G401 (cell line): ENCODE results near the gene RARA. TPM values are rescaled to one million over a fixed set of nuclear protein-coding genes. Genes with fewer than 3 reads are reported as not detected.

Source experiments
- DNase-seq: peaks from one replicate; pipeline ENCODE4 v3.0.0-alpha.2; 2015; ENCODE audit warnings: low spot score
- in situ Hi-C: cut with HindIII; loops from 2 replicates; pipeline ENCODE4 v1.10.0; 2016; ENCODE audit warnings: low sequenced_read_pairs, mixed read lengths
- total RNA-seq: library from RNA; depleted of rRNA; stranded (reverse); fragments of >200 nt; shearing (Covaris generic); gene quantifications from 2 replicates; pipeline ENCODE4 v1.2.3, GENCODE V29; 2014

Gene RARA
- total RNA-seq, 1 experiment from 2014 or later, result 11.8 TPM

DNA sequence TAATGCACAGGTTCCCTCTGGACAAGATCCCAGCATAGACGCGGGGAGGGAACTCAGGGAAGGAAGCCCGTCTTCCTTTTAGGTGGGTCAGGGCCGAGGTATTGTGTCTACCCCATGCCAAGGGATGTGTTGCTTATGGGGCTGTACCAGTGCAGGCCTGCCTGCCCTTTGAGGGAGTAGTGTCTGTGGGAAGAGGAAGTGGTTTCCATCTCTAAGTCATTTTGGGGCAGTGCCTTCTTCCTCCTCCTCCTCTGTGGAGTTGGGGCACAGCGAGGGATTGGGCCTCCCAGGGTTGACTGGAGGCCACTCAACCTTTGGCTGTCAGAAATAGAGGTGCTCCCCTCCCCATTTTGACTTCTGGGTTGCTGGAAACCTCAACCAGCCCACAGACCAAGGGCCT is 29.1 kb downstream of the RARA start:
- in situ Hi-C loops, result no loop called here
- no peak for DNase-seq

DNA sequence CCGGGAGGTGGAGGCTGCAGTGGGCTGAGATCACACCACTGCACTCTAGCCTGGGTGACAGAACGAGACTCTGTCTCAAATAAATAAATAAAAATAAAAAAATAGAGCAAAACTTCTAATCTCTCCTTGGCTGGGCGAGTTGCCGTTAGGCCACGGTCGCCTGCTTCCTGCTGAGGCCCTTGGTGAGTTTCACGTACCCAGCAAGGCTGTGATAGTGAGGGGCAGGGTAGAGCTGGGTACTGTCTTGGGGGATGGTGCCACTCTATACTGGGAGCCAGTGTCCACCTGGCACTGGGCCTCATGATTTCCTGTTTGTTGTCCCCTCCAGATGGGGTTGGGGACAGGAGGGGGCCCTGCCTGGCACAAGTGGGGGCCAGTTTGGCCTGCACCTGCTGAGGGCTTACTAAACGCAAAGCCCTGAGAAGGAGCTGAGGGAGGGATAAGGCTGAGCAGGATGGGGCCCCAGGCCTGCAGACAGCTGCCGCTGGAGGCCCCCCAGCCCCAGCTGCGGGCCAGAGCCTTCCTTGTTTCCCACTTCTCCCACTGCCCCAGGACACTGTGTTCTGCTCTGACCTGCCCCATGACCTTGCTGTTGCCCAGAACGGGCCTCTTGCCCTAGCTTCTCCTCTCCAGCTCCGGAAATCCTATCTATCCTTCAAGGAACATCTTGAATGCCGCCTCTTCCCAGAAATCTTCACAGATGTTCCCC is 30.1 kb downstream of the RARA start:
- in situ Hi-C loops, result no loop called here
- no peak for DNase-seq

DNA sequence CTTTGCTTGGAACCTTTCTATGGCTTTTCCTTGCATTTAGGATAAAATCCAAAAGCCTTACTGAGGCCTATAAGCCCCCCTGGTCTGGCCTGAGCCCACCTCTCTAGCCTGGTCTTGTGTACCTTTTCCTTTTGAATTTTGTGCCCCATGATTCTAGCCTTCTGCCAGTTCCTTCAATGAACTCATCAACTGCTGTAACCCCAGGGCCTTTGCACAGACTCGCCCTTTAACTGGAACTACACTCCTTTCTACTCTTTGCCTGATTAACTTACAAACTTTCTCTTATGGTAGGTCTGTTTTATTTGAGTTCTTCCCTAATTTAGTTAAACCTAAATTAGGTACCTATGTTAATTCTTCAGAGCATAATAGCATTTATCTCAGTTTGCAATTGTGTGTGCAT is 31.3 kb downstream of the RARA start:
- in situ Hi-C loops, result no loop called here
- no peak for DNase-seq

DNA sequence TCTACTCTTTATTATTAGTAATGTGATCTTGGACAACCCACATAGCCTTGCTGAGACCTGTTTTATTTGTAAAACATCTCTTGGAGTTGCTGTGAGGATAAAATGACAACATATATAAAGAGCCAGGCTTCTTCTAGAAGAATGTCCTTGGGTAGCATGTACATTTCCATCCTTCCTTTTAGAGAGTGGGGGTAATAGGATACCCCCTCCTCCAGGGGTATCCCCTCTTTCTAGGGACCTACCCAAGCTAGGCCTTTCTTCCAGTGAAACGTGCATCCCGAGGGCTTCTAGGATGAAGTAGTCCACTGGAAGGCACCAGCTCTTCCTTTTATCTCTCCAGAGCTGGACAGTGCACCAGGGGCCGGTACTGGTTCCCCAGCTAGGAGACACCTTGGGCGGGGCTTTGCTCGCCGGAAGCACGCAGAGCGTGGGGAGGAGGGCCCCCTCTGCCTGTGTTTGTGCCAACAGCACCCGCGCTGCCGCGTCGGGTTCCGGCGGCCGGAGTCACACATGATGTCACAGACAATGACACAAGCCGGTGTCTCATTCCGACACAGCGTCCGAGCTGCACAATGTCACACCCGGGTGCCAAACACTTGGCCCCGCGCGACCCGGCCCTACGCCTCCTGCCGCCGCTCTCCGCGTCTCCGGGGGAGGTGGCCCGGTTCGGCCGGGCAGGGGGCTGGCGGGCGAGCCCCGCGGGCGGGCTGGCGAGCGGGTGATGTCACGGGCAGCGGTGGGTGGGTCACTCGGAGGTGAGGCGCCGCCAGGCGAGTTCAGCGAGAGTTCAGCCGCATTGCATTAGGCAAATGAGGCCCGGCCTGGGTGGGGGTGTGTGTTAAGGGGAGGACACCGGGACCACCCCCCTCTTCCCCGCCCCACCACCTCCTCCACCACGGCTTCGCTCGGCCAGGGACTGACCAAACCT is 32.2 kb downstream of the RARA start:
- DNase-seq, result peak; percentile 69
- in situ Hi-C loops, result no loop called here

DNA sequence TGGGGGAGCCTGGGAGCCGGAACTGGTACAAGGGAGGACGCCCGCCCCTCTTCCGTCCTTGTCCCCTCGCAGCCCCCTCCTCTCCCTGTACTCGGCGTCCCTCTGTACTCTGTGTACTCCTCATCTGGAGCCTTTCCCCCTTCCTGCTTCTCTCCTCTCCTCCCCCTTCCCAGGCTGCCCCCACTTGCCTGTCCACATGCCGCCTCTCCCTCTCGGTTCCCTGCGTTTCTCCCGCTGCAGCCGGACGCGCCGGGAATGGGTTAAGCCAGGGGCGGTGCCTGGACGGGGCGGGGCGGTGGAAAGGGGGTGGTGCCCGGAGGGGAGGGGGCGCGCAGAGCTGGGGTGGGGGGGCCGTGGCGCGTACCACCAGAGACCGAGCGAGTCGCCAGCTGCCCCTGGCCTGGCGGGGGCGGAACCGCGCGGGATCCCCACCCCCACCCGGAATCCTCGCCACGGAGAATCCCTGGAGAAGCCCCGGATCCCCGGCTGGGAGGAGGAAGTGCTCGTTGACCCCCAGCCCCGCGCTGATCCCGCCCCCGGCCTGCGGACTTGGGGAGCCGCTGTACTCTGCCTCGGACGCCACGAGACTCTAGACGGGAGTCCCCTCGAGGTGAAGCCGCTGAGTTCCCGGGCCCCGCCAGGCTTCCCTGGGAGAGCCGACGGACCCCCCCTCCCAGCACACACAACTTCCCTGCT is 33.0 kb downstream of the RARA start:
- in situ Hi-C loops, result no loop called here
- DNase-seq, result no peak

DNA sequence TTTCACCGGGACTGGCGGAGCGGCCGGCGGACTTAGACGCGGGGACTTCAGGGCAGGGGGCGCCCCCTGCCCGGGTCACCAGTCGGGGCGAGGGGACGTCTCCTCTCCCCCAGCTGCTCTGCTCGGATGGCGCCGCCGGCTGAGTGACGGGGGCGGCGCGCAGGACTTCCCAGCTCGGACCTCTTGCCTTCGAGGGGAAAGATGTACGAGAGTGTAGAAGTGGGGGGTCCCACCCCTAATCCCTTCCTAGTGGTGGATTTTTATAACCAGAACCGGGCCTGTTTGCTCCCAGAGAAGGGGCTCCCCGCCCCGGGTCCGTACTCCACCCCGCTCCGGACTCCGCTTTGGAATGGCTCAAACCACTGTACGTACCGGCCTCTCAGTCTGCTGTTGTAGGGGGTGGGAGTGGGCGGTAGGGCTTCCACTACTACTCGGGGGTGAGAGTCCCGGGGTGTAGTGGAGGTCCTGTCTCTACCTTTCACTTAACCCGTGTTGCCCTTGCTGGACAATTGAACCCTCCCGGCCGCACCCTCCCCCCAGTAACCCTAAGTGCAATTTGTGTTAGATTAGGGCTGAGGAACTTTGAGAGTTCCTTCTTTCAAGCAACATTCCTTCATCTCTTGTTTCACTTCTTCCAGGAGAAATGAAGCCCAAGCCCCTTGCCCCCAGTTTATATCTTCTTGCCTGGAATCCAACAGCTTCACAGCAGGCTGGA is 33.7 kb downstream of the RARA start:
- in situ Hi-C loops, result no loop called here
- DNase-seq, result no peak

DNA sequence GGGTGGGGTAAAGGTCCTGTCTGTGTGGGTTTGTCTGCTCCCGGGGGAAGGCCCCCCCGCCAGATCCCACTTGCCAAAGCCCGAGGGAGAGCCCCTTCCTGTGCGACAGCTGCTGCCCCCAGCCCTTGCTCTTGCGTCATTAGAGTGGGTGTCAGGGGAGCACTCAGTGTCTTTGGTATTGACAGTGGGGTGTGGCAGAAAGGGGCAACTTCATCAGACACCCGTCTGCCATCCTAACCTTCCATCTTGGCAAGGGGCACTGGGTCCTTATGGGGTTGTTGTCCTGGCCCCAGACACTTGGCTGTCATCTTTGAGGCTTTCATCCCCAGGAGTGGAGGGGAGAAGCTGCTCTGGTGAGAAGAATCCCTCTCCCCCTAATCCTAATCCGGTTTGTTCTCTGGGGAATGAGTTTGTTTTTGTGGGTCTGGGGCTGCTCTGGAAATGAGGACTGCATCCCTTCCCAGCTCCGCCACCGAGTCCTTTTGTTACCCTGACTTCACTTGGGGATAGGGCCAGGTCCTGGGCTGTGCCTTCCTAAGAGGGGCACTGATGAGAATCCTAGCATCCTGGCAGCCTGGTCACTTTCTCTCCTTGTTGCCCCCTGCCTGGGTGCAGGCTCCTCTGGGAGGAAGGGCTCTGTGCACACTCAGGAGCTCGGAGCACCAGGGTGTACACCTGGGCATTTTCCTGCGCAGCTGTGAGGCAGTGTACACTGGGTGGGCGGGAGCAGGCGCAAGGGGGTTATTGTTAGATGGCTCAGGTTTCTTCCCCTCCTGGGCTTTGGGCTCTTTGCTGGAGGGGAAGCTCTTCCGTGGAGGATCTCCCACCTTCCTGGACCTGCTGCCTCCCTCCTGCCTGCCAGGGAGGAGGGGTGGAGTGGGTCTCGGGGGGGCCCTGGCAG is 34.5 kb downstream of the RARA start:
- DNase-seq, result no peak
- in situ Hi-C loops, result no loop called here

DNA sequence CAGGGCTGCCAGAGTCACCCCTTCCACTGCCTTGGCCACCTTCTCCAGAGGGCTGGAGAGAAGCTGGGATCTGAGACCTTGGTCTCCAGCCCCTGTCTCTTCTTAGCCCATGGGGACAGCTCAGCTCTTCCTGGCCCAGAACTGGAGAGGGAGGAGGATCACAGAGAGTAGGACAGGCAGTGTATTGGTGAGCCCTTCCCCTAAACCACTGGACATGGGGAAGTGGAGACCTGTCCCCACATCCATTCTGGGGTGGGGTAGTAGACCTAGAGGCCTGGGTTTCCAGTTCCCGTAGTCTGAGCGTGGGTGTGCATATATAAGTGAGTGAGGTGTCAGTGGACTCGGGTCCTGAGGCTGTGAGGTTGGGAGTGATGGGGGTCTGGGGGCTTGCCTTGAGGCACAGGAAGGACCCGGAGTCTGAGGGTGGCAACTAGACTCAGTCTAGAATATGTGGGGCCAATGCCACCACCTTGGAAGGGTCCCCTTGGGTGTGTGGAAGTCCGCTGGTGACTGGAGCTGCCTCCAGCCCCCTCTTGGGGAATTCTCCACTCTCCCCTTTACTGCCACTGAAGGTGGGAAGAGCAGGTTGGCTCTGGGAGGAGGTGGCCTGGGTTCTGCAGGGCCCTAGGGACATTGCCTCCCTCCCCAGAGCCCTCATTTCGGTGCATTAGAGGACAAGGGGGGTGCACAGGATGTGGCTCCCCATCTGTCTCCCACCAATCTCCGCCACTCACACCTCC is 35.6 kb downstream of the RARA start:
- in situ Hi-C loops, result no loop called here
- DNase-seq, result no peak

DNA sequence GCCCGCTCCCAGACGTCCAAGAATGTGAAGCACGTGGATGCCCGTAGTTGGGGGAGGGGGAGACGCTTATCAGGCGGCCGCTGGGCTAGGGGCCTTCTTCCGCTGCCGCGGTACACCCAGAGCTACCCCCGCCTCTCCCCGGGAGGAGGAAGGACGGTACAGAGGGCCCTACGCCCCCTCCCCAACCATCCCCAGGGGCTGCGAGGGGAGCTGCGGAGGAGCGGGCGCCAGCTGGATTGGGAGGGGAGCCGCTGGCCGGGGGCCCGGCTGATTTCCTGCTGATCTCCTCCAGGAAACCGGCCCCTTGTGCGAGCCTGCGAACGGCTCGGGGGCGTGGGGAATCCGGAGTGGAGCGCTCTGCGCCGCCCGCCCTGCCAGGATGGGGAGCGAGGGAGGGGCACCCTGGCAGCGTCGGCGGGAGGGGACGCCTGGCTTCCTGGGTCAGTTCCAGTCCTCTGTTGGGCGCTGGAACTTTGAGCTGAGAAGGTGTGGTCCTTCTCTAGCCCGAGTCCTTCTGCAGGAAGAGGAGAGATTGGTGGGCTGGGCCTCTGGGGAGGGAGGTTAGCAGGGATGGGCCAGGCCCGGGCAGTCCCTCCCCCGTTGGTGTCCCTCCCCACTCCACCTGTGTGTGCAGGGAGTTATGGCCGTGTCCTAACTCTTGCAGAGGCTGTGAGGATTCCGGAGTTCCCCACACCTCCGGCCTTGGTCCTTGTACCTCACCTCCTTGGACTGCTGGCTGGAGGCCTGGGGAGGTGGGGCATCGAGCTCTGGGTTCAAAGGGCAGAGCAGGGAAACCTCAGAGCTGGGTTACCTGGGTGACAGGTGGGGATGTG is 36.4 kb downstream of the RARA start:
- DNase-seq, result no peak
- in situ Hi-C loops, result no loop called here

DNA sequence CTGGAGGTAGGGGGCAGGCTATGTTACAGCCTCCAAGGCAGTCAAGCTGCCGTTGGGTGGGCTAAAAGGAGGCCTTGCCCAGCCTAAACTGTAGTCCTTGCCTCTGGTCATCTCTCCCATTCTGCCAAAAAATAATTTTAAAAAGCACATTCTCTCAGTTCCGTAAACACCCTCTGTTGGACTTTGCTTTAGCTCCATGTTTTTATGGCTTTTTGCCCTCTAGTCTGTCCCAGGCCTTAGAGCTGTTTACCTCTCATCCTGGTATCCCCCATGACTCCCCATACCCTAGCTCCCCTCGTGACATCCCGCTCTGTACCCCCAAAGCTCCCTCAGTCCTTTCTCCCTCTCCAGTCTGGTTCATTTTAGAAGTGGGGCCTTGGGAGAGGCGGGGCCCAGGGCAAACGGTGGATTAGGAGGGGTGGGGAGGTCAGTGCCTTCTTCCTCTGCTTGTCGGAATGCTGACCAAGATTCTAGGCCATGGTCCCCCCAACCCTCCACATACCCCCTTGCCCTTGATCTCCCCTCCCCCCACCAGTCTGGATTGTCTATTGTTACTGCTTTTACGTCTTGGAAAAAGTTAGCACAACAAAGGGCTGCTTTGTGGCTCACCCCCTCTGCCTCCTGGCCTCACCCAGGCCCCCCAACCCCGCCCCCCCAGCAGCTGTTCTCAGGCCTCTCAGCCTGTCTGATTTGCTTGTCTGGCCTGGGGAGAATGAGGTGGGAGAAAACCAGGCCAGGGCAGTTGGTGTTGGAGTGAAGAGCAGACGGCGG is 37.2 kb downstream of the RARA start:
- in situ Hi-C loops, result no loop called here
- no peak for DNase-seq

DNA sequence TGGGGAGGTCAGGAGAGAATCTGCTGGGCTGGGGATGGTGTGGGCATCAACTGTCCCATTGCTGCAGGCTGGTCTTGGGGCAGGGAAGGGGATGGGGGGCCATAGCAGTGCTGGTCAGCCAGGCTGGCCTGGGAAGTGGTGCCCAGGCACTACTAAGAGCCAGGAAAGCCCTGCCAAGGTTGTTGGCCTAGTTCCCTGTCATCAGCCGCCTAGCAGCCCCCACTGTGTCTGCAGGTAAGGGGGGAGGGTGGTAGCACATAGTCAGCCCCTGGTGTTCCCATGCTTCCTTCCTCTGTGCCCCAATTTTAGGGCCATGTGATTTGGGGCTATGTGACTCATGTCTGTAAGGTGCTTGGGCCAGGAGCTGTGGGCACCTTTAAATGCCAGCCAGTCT is 37.8 kb downstream of the RARA start:
- in situ Hi-C loops, result no loop called here
- no peak for DNase-seq

DNA sequence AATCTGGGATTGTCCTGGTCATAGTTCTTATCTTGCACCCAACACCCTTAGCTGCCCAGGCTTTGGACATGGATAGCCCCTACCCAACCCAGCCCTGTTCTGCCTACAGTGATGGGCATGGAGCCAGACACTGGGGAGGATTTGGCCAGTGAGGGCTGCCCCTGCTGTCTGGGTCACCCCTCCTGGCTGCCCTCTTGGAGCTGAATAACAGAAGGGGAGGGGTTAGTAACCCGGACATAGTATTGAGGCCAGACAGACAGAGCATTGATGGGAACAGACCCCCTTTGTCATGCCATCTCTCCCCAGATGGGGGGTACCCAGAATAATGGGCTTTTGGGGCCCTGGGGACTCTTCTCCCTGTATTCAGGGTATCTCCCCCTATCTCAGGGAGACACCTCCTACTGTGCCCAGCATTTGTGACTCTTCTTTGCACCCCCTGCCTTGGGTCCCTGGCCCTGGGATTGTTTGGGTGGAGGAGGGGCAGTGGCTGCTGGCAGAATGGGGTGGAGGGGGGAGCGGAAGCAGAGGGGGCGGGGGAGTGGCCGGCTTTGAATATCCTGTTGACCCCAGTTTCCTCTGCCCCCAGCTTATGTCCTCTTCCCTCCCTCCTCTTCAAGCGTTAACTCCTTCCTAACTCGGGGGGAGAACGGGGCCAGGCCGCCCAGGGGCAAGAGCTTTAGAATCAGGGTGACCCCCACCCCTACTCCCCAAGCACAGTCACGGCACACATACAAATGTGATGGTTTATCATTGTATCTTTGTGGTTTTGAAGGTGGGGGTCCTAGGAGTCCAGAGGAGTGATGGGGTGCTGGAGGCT is 38.5 kb downstream of the RARA start:
- no peak for DNase-seq
- in situ Hi-C loops, result no loop called here

DNA sequence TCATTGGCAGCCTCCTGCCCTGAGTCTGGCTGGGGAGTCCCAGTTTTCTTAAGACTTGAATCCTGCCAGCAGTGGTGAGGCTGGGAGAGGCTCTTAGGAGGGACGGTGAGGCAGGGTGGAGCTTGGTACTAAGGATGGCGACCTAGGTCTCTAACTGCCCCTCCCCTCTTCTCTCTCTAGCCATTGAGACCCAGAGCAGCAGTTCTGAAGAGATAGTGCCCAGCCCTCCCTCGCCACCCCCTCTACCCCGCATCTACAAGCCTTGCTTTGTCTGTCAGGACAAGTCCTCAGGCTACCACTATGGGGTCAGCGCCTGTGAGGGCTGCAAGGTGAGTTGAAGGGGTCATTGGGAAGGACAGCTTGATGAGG is 39.1 kb downstream of the RARA start:
- DNase-seq, result no peak
- in situ Hi-C loops, result no loop called here

DNA sequence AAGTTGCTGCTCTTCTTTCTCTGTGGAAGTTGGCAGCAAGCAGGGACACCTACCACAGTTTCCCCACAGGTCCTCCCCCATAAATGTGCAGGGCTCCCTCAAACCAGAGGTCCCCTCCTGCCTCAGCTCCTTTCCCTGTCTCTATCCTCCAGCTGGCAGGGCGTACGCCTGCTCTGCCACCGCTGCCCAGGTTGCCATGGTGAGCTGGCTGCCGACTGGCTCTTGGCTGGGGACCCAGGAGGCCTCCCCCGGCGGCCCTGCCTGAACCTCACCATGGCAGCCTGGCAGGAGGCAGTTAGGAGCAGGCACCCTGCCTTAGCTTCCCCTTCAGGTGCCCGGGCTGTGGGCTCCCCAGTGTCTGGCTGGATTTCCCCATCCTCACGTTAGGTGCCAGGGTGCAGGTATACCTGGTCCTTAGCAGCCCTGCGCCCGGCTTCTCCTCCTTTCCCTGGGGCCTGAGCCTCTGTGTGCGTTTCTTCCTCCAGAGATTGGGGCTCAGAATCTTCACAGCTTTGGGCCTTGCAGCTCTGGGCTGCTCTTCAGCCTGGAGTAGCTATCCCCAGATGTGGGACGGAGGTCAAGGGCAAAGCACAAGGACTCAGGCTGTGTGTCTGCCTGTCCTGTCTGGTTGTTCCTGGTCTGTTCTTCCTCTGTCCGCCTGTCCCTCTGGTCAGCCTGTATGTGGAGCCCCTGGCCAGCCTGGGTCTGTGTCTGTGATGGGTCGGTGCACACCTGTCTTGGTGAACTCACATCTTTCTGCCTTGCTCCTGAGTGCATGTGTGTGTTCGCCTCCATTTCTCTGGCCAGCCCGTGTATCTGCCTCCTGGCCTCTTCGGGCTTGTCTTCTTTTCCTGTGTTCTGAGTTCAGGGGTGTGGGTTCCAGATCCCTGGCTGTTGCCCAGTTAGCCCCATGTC is 39.8 kb downstream of the RARA start:
- DNase-seq, result peak; percentile 50
- in situ Hi-C loops, result no loop called here

DNA sequence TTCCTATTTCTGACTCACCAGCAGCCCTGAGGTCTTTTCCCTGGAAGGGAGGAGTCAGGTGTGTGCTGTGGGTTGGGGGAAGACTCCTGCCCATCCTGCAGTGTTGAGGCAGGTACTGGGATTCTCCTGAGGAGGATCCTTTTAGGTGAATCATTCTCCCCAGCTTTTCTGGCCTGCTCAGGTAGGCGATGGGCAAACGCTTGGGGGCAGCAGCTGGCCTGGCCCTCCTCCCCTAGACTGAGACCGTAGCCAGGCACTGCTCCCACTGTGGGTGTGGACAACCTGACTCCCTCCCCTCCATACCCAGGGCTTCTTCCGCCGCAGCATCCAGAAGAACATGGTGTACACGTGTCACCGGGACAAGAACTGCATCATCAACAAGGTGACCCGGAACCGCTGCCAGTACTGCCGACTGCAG is 40.5 kb downstream of the RARA start:
- in situ Hi-C loops, result no loop called here
- DNase-seq, result no peak
